ENCODE results near the gene LIPA.

GRCh38 chr10:89301232-89301631, 49.7 kb upstream of the LIPA start:
- TF ChIP-seq CTCF (IDR thresholded peaks at IDR 0.05): no peak
- no peak for TF ChIP-seq POLR2A (IDR thresholded peaks at IDR 0.05)
